ENCODE measurements around the gene FAM53B. TPM values are rescaled to one million over a fixed set of nuclear protein-coding genes. Genes with fewer than 3 reads are reported as not detected.

The FAM53B gene
- total RNA-seq, 1 donor from 2014 or later: 16.3 TPM

GRCh38 chr10:124677749-124678556, 66.2 kb downstream of the FAM53B start:
- DNase-seq: peak; percentile 93

GRCh38 chr10:124677293-124677699, 66.9 kb downstream of the FAM53B start:
- DNase-seq: peak; percentile 13

GRCh38 chr10:124676416-124677062, 67.6 kb downstream of the FAM53B start:
- DNase-seq: no peak

GRCh38 chr10:124675824-124676223, 68.4 kb downstream of the FAM53B start:
- DNase-seq: no peak

- no peak for DNase-seq
Measured at GRCh38 chr10:124675261-124675660, 68.9 kb downstream of the FAM53B start.

- no peak for DNase-seq
Measured at GRCh38 chr10:124674768-124675222, 69.4 kb downstream of the FAM53B start.

- DNase-seq: peak; percentile 32
Measured at GRCh38 chr10:124672181-124672638, 72.0 kb downstream of the FAM53B start.

- peak; percentile 55 for DNase-seq
Measured at GRCh38 chr10:124671486-124672075, 72.6 kb downstream of the FAM53B start.

- DNase-seq: no peak
Measured at GRCh38 chr10:124670849-124671248, 73.3 kb downstream of the FAM53B start.

- DNase-seq: no peak
Measured at GRCh38 chr10:124669824-124670654, 74.1 kb downstream of the FAM53B start.

GRCh38 chr10:124669141-124669823, 74.9 kb downstream of the FAM53B start:
- no peak for DNase-seq

- no peak for DNase-seq
Measured at GRCh38 chr10:124668517-124669051, 75.6 kb downstream of the FAM53B start.

- no peak for DNase-seq
Measured at GRCh38 chr10:124667425-124668345, 76.5 kb downstream of the FAM53B start.

GRCh38 chr10:124666494-124666893, 77.7 kb downstream of the FAM53B start:
- no peak for DNase-seq

- DNase-seq: no peak
Measured at GRCh38 chr10:124665980-124666379, 78.2 kb downstream of the FAM53B start.

GRCh38 chr10:124665558-124665957, 78.6 kb downstream of the FAM53B start:
- no peak for DNase-seq

- DNase-seq: no peak
Measured at GRCh38 chr10:124665091-124665490, 79.1 kb downstream of the FAM53B start.

GRCh38 chr10:124663766-124664360, 80.3 kb downstream of the FAM53B start:
- no peak for DNase-seq

- no peak for DNase-seq
Measured at GRCh38 chr10:124663228-124663627, 81.0 kb downstream of the FAM53B start.
